ENCODE measurements around the gene BMP10. TPM values are rescaled to one million over a fixed set of nuclear protein-coding genes. Genes with fewer than 3 reads are reported as not detected.

Gene BMP10
- total RNA-seq, 1 experiment from 2014 or later, result not detected

DNA sequence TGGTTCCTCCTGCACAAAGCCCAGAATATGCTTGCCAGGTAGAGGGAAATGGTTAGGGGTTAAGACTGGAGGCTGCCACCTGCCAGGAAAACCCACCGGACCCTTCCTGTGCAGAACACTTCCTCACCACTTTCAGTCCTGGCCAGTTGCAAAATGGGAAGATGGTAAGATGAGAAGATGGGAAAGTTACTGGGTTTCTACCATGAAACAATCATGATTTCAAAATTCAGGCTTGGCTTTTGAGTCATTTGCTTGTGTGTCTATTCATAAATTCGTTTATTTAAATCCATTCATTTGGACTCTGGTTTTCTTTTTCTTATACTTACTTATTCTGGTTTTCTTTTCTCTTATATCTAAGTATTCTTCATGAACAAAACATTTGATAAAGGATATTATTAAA lies 7.2 kb downstream of the BMP10 start:
- Histone ChIP-seq H4K20me1 (ENCODE audit: insufficient read depth) (no peaks in the 10 kb centered on the region), H3K9me3 (ENCODE audit: control insufficient read depth in 1 of 2, insufficient read depth in 1 of 2, low read depth in 1 of 2, low read length in 2 of 2) (no peaks in the 10 kb centered on the region), H3K27me3 (ENCODE audit: insufficient read depth, low read length) (peaks cover 8% of the 10 kb centered on the region; the same call in 1 of the 2 replicates), H3K79me2 (ENCODE audit: insufficient read depth, low read length) (no peaks in the 10 kb centered on the region), H3K36me3 (ENCODE audit: control insufficient read depth in 1 of 2, insufficient read depth in 2 of 2, low read length in 2 of 2) (no peaks in the 10 kb centered on the region), H3K4me2 (ENCODE audit: low read length) (no peak overlapping the region), H3K9me2 (ENCODE audit: insufficient read depth) (no peaks in the 10 kb centered on the region), H3K4me1 (ENCODE audit: control insufficient read depth in 1 of 2, insufficient read depth in 2 of 2, low read length in 2 of 2) (no peaks in the 10 kb centered on the region), H3K27ac (ENCODE audit: low read depth, low read length) (no peak overlapping the region), H2AFZ (ENCODE audit: low read depth, low read length, poor library complexity, severe bottlenecking) (no peak overlapping the region), H3K9ac (ENCODE audit: low read length) (no peak overlapping the region), H3K4me3 (replicated peaks in 1 of 2; ENCODE audit: low read depth in 1 of 2, low read length in 2 of 2) (no peak overlapping the region)
- ChIA-PET RAD21 (ENCODE audit: low non-redundant PET in 1 of 2, low total read pairs in 2 of 2, uncharacterized antibody in 2 of 2, unreplicated experiment in 2 of 2) (no interaction called here), POLR2A (no interaction called here), CTCF (no interaction called here)
- BruUV-seq (replicated peaks), result no TSS peak
- no peak for ATAC-seq
- intact Hi-C loops (cut with micrococcal nuclease), result no loop called here
- no peak for TF ChIP-seq POLR2A (IDR thresholded peaks at IDR 0.05; ENCODE audit: borderline replicate concordance, extremely low read depth, insufficient read depth, insufficient read length)
- no peak for TF ChIP-seq YY1 (IDR thresholded peaks at IDR 0.05; ENCODE audit: extremely low read depth, insufficient replicate concordance, low read depth, low read length)
- TF ChIP-seq FOSL1 (IDR thresholded peaks at IDR 0.05; ENCODE audit: low read depth), result no peak
- TF ChIP-seq, protein P1, sequence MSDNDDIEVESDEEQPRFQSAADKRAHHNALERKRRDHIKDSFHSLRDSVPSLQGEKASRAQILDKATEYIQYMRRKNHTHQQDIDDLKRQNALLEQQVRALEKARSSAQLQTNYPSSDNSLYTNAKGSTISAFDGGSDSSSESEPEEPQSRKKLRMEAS (IDR thresholded peaks at IDR 0.05), result no peak
- no peak for TF ChIP-seq CBX3 (IDR thresholded peaks at IDR 0.05; ENCODE audit: low read depth)
- no peak for TF ChIP-seq EZH2phosphoT487 (IDR thresholded peaks at IDR 0.05; ENCODE audit: borderline replicate concordance)
- TF ChIP-seq CEBPB (IDR thresholded peaks at IDR 0.05; ENCODE audit: low read depth), result no peak
- TF ChIP-seq ZFX (IDR thresholded peaks at IDR 0.05), result no peak
- TF ChIP-seq RAD21 (IDR thresholded peaks at IDR 0.05; ENCODE audit: low read depth), result no peak
- DNase-seq (ENCODE audit: low read depth, low spot score), result no peak

DNA sequence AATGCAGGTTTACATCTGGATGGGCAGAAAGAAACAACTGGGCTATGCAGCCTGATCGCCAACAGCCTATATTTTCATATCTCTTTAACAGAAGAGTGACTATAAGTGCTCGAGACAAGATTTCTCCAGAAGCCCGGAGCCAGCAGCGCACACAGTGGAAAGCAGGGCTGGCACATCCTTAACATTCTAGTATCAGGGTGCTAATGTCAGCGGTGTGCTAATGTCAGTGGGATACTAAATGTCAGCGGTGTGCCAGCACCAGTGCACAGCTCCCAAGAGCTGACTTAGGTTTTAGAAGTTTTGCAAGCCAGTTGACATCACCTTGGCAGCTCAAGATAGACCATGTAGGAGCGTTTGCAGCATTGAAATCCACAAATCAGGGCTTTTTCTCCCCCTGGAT lies 8.3 kb downstream of the BMP10 start:
- intact Hi-C loops (cut with micrococcal nuclease), result no loop called here
- ATAC-seq, result no peak
- H4K20me1 ChIP-seq (ENCODE audit: insufficient read depth), result no peaks in the 10 kb centered on the region
- ChIA-PET POLR2A (no interaction called here), RAD21 (ENCODE audit: low non-redundant PET in 1 of 2, low total read pairs in 2 of 2, uncharacterized antibody in 2 of 2, unreplicated experiment in 2 of 2) (no interaction called here), CTCF (no interaction called here)
- no peak overlapping the region for H3K4me2 ChIP-seq (ENCODE audit: low read length)
- no peaks in the 10 kb centered on the region for H3K36me3 ChIP-seq (ENCODE audit: control insufficient read depth in 1 of 2, insufficient read depth in 2 of 2, low read length in 2 of 2)
- H3K27ac ChIP-seq (ENCODE audit: low read depth, low read length), result no peak overlapping the region
- no peak for DNase-seq (ENCODE audit: low read depth, low spot score)
- H3K79me2 ChIP-seq (ENCODE audit: insufficient read depth, low read length), result no peaks in the 10 kb centered on the region
- BruUV-seq (replicated peaks), result no TSS peak
- no peak overlapping the region for H3K9ac ChIP-seq (ENCODE audit: low read length)
- H3K9me2 ChIP-seq (ENCODE audit: insufficient read depth), result no peaks in the 10 kb centered on the region
- H2AFZ ChIP-seq (ENCODE audit: low read depth, low read length, poor library complexity, severe bottlenecking), result no peak overlapping the region
- no peak overlapping the region for H3K4me3 ChIP-seq (replicated peaks in 1 of 2; ENCODE audit: low read depth in 1 of 2, low read length in 2 of 2)
- H3K4me1 ChIP-seq (ENCODE audit: control insufficient read depth in 1 of 2, insufficient read depth in 2 of 2, low read length in 2 of 2), result no peaks in the 10 kb centered on the region
- no peaks in the 10 kb centered on the region for H3K9me3 ChIP-seq (ENCODE audit: control insufficient read depth in 1 of 2, insufficient read depth in 1 of 2, low read depth in 1 of 2, low read length in 2 of 2)
- H3K27me3 ChIP-seq (ENCODE audit: insufficient read depth, low read length), result peaks cover 18% of the 10 kb centered on the region; the same call in 1 of the 2 replicates
- TF ChIP-seq YY1 (IDR thresholded peaks at IDR 0.05; ENCODE audit: extremely low read depth, insufficient replicate concordance, low read depth, low read length) (no peak), POLR2AphosphoS5 (IDR thresholded peaks at IDR 0.05; ENCODE audit: low read depth, low read length) (no peak), TCF7L2 (IDR thresholded peaks at IDR 0.05; ENCODE audit: borderline replicate concordance, extremely low read depth, insufficient read depth, insufficient read length) (no peak), ZNF274 (IDR thresholded peaks at IDR 0.05; ENCODE audit: low read depth, low read length) (no peak), SP1 (IDR thresholded peaks at IDR 0.05; ENCODE audit: low read depth) (no peak), CEBPB (IDR thresholded peaks at IDR 0.05; ENCODE audit: low read depth) (no peak), POLR2A (IDR thresholded peaks at IDR 0.05; ENCODE audit: borderline replicate concordance, extremely low read depth, insufficient read depth, insufficient read length) (no peak), EGR1 (IDR thresholded peaks at IDR 0.05; ENCODE audit: low read depth) (no peak), SRF (IDR thresholded peaks at IDR 0.05; ENCODE audit: low read depth) (no peak), SIN3A (IDR thresholded peaks at IDR 0.05; ENCODE audit: low read depth) (no peak)
- TF ChIP-seq, protein P2, sequence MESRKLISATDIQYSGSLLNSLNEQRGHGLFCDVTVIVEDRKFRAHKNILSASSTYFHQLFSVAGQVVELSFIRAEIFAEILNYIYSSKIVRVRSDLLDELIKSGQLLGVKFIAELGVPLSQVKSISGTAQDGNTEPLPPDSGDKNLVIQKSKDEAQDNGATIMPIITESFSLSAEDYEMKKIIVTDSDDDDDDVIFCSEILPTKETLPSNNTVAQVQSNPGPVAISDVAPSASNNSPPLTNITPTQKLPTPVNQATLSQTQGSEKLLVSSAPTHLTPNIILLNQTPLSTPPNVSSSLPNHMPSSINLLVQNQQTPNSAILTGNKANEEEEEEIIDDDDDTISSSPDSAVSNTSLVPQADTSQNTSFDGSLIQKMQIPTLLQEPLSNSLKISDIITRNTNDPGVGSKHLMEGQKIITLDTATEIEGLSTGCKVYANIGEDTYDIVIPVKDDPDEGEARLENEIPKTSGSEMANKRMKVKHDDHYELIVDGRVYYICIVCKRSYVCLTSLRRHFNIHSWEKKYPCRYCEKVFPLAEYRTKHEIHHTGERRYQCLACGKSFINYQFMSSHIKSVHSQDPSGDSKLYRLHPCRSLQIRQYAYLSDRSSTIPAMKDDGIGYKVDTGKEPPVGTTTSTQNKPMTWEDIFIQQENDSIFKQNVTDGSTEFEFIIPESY (IDR thresholded peaks at IDR 0.05; ENCODE audit: extremely low read depth, insufficient replicate concordance, low read length), result no peak
- TF ChIP-seq, protein P3, sequence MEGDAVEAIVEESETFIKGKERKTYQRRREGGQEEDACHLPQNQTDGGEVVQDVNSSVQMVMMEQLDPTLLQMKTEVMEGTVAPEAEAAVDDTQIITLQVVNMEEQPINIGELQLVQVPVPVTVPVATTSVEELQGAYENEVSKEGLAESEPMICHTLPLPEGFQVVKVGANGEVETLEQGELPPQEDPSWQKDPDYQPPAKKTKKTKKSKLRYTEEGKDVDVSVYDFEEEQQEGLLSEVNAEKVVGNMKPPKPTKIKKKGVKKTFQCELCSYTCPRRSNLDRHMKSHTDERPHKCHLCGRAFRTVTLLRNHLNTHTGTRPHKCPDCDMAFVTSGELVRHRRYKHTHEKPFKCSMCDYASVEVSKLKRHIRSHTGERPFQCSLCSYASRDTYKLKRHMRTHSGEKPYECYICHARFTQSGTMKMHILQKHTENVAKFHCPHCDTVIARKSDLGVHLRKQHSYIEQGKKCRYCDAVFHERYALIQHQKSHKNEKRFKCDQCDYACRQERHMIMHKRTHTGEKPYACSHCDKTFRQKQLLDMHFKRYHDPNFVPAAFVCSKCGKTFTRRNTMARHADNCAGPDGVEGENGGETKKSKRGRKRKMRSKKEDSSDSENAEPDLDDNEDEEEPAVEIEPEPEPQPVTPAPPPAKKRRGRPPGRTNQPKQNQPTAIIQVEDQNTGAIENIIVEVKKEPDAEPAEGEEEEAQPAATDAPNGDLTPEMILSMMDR (IDR thresholded peaks at IDR 0.05 in 2 of 3, conservative IDR thresholded peaks at IDR 0.05 in 1 of 3; ENCODE audit: borderline replicate concordance in 1 of 3, insufficient read depth in 1 of 3, low read depth in 2 of 3, low read length in 2 of 3), result no peak
- TF ChIP-seq, protein P1 (IDR thresholded peaks at IDR 0.05), result no peak
